ENCODE results near the gene CDC25C. TPM values are rescaled to one million over a fixed set of nuclear protein-coding genes. Genes with fewer than 3 reads are reported as not detected.

Gene CDC25C
- total RNA-seq, 4 donors from 2014 or later, result 0.32 to 2.8 (median 0.68) TPM; not detected in 1

DNA sequence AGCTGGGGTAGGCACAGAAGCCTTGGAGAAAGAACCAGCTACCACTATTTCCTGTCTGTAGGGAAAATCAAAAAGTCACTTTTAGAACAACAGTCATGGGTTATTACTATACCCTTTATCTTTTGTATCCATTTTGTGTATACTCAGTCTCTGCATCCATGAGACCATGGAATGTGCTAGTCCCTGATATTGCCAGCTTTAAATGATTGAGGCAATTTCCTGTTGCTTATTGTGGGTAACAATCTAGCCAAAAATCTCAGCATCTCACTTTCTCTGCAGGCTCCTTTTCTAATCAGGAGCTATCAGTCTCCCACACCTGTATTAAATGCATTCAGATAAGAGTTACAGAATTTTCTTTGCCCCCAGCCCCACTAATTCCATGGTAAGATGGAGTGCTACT lies 19.9 kb upstream of the CDC25C start:
- no peaks in the 10 kb centered on the region for H3K27me3 ChIP-seq
- no peaks in the 10 kb centered on the region for H3K9me3 ChIP-seq
- no peak overlapping the region for H3K27ac ChIP-seq
- peaks cover 0 to 18% (median 3%) of the 10 kb centered on the region in 4 donors for H3K36me3 ChIP-seq
- in situ Hi-C loops (cut with MboI; ENCODE audit: low pct_ligation_motif_present in 1 of 4, low pct_unique_long_range_greater_than_20kb in 1 of 4, low sequenced_read_pairs in 3 of 4) (no loop called here), intact Hi-C loops (cut with DNase I; ENCODE audit: low total_unique reads) (no loop called here)
- no peak overlapping the region for H3K4me3 ChIP-seq
- no peak for DNase-seq
- H3K4me1 ChIP-seq, result peaks cover 16 to 25% (median 22%) of the 10 kb centered on the region in 4 donors
- no peak for TF ChIP-seq POLR2AphosphoS5 (IDR thresholded peaks at IDR 0.05)

DNA sequence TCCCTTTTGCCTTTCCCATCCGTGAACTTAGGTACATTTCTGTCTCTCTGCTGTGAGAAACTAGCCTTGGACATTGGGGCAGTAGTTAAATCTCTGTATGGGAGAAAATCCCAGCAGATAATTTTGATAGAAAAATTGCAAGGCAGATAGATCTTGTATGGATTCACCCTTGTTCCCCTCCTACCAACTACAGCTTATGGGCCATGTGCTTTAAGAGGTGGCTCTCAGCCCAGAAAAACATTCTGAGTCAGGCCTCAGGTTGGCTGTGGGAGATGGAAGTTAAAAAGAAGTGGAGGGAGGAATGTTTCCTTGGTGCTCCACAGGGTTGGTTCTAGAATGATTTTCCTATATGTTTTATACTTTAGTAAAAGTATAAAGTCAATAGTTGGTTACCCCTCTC lies 19.5 kb upstream of the CDC25C start:
- Histone ChIP-seq H3K27me3 (no peaks in the 10 kb centered on the region), H3K27ac (no peak overlapping the region), H3K4me3 (no peak overlapping the region), H3K36me3 (peaks cover 0 to 23% (median 5%) of the 10 kb centered on the region in 4 donors), H3K9me3 (no peaks in the 10 kb centered on the region), H3K4me1 (peaks cover 16 to 22% (median 22%) of the 10 kb centered on the region in 4 donors)
- TF ChIP-seq EP300 (IDR thresholded peaks at IDR 0.05; ENCODE audit: low read depth), result no peak
- no peak for TF ChIP-seq POLR2A (IDR thresholded peaks at IDR 0.05)
- TF ChIP-seq, protein P1, sequence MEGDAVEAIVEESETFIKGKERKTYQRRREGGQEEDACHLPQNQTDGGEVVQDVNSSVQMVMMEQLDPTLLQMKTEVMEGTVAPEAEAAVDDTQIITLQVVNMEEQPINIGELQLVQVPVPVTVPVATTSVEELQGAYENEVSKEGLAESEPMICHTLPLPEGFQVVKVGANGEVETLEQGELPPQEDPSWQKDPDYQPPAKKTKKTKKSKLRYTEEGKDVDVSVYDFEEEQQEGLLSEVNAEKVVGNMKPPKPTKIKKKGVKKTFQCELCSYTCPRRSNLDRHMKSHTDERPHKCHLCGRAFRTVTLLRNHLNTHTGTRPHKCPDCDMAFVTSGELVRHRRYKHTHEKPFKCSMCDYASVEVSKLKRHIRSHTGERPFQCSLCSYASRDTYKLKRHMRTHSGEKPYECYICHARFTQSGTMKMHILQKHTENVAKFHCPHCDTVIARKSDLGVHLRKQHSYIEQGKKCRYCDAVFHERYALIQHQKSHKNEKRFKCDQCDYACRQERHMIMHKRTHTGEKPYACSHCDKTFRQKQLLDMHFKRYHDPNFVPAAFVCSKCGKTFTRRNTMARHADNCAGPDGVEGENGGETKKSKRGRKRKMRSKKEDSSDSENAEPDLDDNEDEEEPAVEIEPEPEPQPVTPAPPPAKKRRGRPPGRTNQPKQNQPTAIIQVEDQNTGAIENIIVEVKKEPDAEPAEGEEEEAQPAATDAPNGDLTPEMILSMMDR (IDR thresholded peaks at IDR 0.05), result no peak
- no peak for TF ChIP-seq POLR2AphosphoS5 (IDR thresholded peaks at IDR 0.05)
- no peak for DNase-seq
- in situ Hi-C loops (cut with MboI; ENCODE audit: low pct_ligation_motif_present in 1 of 4, low pct_unique_long_range_greater_than_20kb in 1 of 4, low sequenced_read_pairs in 3 of 4), result no loop called here
- 96% methylated on average over 1 of the region's 1 CpG; no CpG with 5 or more reads in 1 of the 2 donors for WGBS, 2 donors (ENCODE audit: low coverage in 1 of 2)
- intact Hi-C loops (cut with DNase I; ENCODE audit: low total_unique reads), result no loop called here

- no peak overlapping the region for H3K27ac ChIP-seq
- peaks cover 0 to 28% (median 8%) of the 10 kb centered on the region in 4 donors for H3K36me3 ChIP-seq
- H3K27me3 ChIP-seq, result no peaks in the 10 kb centered on the region
- in situ Hi-C loops (cut with MboI; ENCODE audit: low pct_ligation_motif_present in 1 of 4, low pct_unique_long_range_greater_than_20kb in 1 of 4, low sequenced_read_pairs in 3 of 4), result no loop called here
- no peak for DNase-seq
- H3K9me3 ChIP-seq, result no peaks in the 10 kb centered on the region
- peaks cover 12 to 19% (median 17%) of the 10 kb centered on the region in 4 donors for H3K4me1 ChIP-seq
- no peak overlapping the region for H3K4me3 ChIP-seq
- TF ChIP-seq EP300 (IDR thresholded peaks at IDR 0.05; ENCODE audit: low read depth) (no peak), POLR2AphosphoS5 (IDR thresholded peaks at IDR 0.05) (no peak), POLR2A (IDR thresholded peaks at IDR 0.05) (no peak)
- TF ChIP-seq, protein P1 (IDR thresholded peaks at IDR 0.05), result no peak
- intact Hi-C loops (cut with DNase I; ENCODE audit: low total_unique reads), result no loop called here
These were observed 18.9 kb upstream of the CDC25C start for GRCh38 chr5:138350563-138350890.

- in situ Hi-C loops (cut with MboI; ENCODE audit: low pct_ligation_motif_present in 1 of 4, low pct_unique_long_range_greater_than_20kb in 1 of 4, low sequenced_read_pairs in 3 of 4) (no loop called here), intact Hi-C loops (cut with DNase I; ENCODE audit: low total_unique reads) (no loop called here)
- TF ChIP-seq POLR2AphosphoS5 (IDR thresholded peaks at IDR 0.05), result no peak
- TF ChIP-seq POLR2A (IDR thresholded peaks at IDR 0.05), result no peak
- TF ChIP-seq EP300 (IDR thresholded peaks at IDR 0.05; ENCODE audit: low read depth), result no peak
- TF ChIP-seq, protein P1 (IDR thresholded peaks at IDR 0.05), result no peak
- no peak overlapping the region for H3K4me3 ChIP-seq
- H3K9me3 ChIP-seq, result no peaks in the 10 kb centered on the region
- peaks cover 0 to 33% (median 10%) of the 10 kb centered on the region in 4 donors for H3K36me3 ChIP-seq
- H3K4me1 ChIP-seq, result peaks cover 7 to 14% (median 12%) of the 10 kb centered on the region in 4 donors
- H3K27ac ChIP-seq, result no peak overlapping the region
- DNase-seq, result no peak
- no peaks in the 10 kb centered on the region for H3K27me3 ChIP-seq
- 73% methylated on average over 1 of the region's 1 CpG; no CpG with 5 or more reads in 1 of the 2 donors for WGBS, 2 donors (ENCODE audit: low coverage in 1 of 2)
These were observed 18.4 kb upstream of the CDC25C start for GRCh38 chr5:138349852-138350562.

GRCh38 chr5:138346889-138347288 lies 15.3 kb upstream of the CDC25C start:
- no peak for TF ChIP-seq POLR2AphosphoS5 (IDR thresholded peaks at IDR 0.05)
- TF ChIP-seq, protein P1 (IDR thresholded peaks at IDR 0.05), result no peak
- TF ChIP-seq EP300 (IDR thresholded peaks at IDR 0.05; ENCODE audit: low read depth), result no peak
- TF ChIP-seq POLR2A (IDR thresholded peaks at IDR 0.05), result no peak
- intact Hi-C loops (cut with DNase I; ENCODE audit: low total_unique reads), result no loop called here
- 89% methylated on average over 14 of the region's 14 CpGs; no CpG with 5 or more reads in 1 of the 2 donors for WGBS, 2 donors (ENCODE audit: low coverage in 1 of 2)
- Histone ChIP-seq H3K4me1 (no peaks in the 10 kb centered on the region), H3K4me3 (no peak overlapping the region), H3K36me3 (peaks cover 0 to 41% (median 12%) of the 10 kb centered on the region in 4 donors), H3K9me3 (no peaks in the 10 kb centered on the region), H3K27me3 (no peaks in the 10 kb centered on the region), H3K27ac (no peak overlapping the region)
- in situ Hi-C loops (cut with MboI; ENCODE audit: low pct_ligation_motif_present in 1 of 4, low pct_unique_long_range_greater_than_20kb in 1 of 4, low sequenced_read_pairs in 3 of 4), result no loop called here
- DNase-seq, result no peak

Data from transverse colon (tissue), 4 donors.